Calu3 (cell line): Measurements from ENCODE around the gene CAMKMT. TPM values are rescaled to one million over a fixed set of nuclear protein-coding genes. Genes with fewer than 3 reads are reported as not detected.

Experiments used
- BruUV-seq: library from RNA; stranded (reverse); fragments of 400-500 nt; replicated peaks from 2 replicates; lab custom pipeline; 2021; lab: Mats Ljungman, UMichigan
- CTCF ChIA-PET: fragments of 300-600 bp; sonication (Branson Sonifier 250); formaldehyde crosslinking; loops from one replicate; lab custom pipeline; 2022; ENCODE audit warnings: antibody characterized with exemption; lab: Charles Lee
- DNase-seq: peaks from one replicate; pipeline ENCODE4 v3.0.0; 2022
- H3K27ac Mint-ChIP-seq: one replicate; pipeline ENCODE4 v1.8.0; 2022; ENCODE audit warnings: mixed read lengths; ENCODE audit not compliant: unreplicated experiment
- H3K27me3 Mint-ChIP-seq: one replicate; pipeline ENCODE4 v1.8.0; 2022; ENCODE audit warnings: mixed read lengths; ENCODE audit not compliant: unreplicated experiment
- H3K36me3 Mint-ChIP-seq: one replicate; pipeline ENCODE4 v1.8.0; 2022; ENCODE audit warnings: mild to moderate bottlenecking, moderate library complexity, mixed read lengths; ENCODE audit not compliant: insufficient read depth, unreplicated experiment
- H3K4me1 Mint-ChIP-seq: one replicate; pipeline ENCODE4 v1.8.0; 2022; ENCODE audit warnings: mild to moderate bottlenecking, low read depth, mixed read lengths; ENCODE audit not compliant: unreplicated experiment
- H3K4me3 Mint-ChIP-seq: one replicate; pipeline ENCODE4 v1.8.0; 2022; ENCODE audit warnings: mild to moderate bottlenecking, low read depth, moderate library complexity, mixed read lengths; ENCODE audit not compliant: unreplicated experiment
- H3K9me3 Mint-ChIP-seq: one replicate; pipeline ENCODE4 v1.8.0; 2022; ENCODE audit warnings: low read depth, mixed read lengths; ENCODE audit not compliant: unreplicated experiment
- CTCF ChIP-seq: fragments of 200-600 bp; IDR thresholded peaks from one replicate; pipeline ENCODE4 v1.8.0; 2022; ENCODE audit warnings: antibody characterized with exemption; ENCODE audit not compliant: unreplicated experiment
- intact Hi-C: fragments of 100-400 bp; cut with micrococcal nuclease; formaldehyde crosslinking; loops from one replicate; pipeline ENCODE4 v1.10.0; 2022; ENCODE audit not compliant: unreplicated experiment
- total RNA-seq: library from RNA; stranded (reverse); gene quantifications from 2 replicates; pipeline ENCODE4 v1.2.3, GENCODE V29; 2022

The CAMKMT gene
- total RNA-seq, 1 experiment from 2014 or later, result 20.6 TPM

- TF ChIP-seq CTCF, result no peak
- Mint-ChIP-seq H3K9me3 (no peaks in the 10 kb centered on the region), H3K4me3 (no peak overlapping the region), H3K4me1 (peaks cover 15% of the 10 kb centered on the region), H3K27ac (no peak overlapping the region), H3K27me3 (no peaks in the 10 kb centered on the region), H3K36me3 (peaks cover 28% of the 10 kb centered on the region)
- no TSS peak for BruUV-seq
- no peak for DNase-seq
- CTCF ChIA-PET, result no interaction called here
- intact Hi-C loops, result no loop called here
Observed at GRCh38 chr2:44321360-44321759, 40.4 kb upstream of the CAMKMT start.

DNA sequence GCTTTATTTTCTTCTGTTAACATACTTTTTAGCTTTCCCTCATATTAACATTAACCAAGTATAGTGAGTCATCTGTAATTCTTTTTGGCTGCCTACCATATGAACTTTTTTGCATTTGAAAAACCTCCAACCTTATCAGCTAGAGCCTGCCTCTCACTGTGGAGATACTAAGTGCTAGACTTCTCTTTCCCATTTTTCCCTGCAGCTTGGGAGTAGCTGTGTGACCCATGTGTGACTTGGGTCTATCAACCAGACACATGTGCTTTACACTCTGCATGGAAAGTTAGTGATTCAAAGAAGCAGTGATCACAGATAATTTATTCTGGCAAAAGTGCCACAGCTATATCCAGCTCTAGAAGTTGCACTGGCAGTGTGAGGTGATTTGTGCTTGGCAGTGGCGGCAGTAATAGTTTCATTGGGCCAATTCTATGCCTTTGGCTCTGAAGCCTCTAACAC is 36.7 kb upstream of the CAMKMT start:
- CTCF ChIA-PET, result interaction anchor here (1.0 kb wide), 1 partner anchor 281 kb away, joined by 3 read pairs; no protein-coding TSS in a partner anchor
- intact Hi-C loops, result no loop called here
- Mint-ChIP-seq H3K4me1 (peaks cover 15% of the 10 kb centered on the region), H3K27ac (peak overlapping the region; percentile 36), H3K27me3 (no peaks in the 10 kb centered on the region), H3K4me3 (peak overlapping the region; percentile 39), H3K36me3 (peaks cover 52% of the 10 kb centered on the region), H3K9me3 (no peaks in the 10 kb centered on the region)
- no peak for DNase-seq
- no peak for TF ChIP-seq CTCF
- no TSS peak for BruUV-seq

- intact Hi-C loops, result no loop called here
Observed at GRCh38 chr2:44325897-44326296, 35.9 kb upstream of the CAMKMT start.

DNA sequence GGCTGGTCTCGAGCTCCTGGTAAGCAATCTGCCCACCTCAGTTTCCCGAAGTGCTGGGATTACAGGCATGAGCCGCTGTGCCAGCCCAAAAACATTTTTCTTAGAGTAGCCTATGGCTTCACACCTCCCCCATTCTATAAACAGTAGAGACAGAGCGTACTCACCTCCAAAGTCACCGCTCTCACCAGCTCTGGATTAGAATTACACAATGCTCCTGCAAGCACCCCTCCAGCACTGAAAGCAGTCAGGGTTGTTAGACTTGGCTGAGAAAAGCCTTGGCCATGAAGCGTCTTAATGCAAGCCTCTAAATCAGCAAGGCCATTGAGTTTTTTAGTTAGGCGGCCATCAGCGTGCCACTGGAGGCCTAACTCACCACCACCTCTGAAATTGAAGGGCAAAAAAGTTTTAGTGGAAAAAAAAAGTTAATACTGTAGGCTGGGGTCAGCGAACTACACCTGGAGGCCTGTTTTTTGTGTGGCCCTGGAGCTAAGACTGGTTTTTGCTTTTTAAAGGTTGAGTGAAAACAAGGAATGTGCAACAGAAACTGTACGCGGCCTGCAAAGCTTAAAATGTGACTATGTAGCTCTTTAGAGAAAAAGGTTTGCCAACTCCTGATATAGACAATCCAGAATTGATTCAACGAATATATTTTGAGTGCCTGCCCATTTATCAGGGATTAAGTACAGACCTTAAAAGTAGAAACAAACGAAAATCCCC is 35.0 kb upstream of the CAMKMT start:
- no peak overlapping the region for H3K4me3 Mint-ChIP-seq

More at GRCh38 chr2:44325897-44326296, 35.9 kb upstream of the CAMKMT start:
- no TSS peak for BruUV-seq
- no peaks in the 10 kb centered on the region for H3K9me3 Mint-ChIP-seq
- H3K4me3 Mint-ChIP-seq, result no peak overlapping the region
- peaks cover 52% of the 10 kb centered on the region for H3K36me3 Mint-ChIP-seq
- H3K27me3 Mint-ChIP-seq, result no peaks in the 10 kb centered on the region
- CTCF ChIA-PET, result no interaction called here
- peaks cover 15% of the 10 kb centered on the region for H3K4me1 Mint-ChIP-seq
- TF ChIP-seq CTCF, result no peak
- H3K27ac Mint-ChIP-seq, result no peak overlapping the region
- DNase-seq, result no peak

More for the DNA sequence above, 35.0 kb upstream of the CAMKMT start:
- no TSS peak for BruUV-seq
- Mint-ChIP-seq H3K9me3 (no peaks in the 10 kb centered on the region), H3K27ac (no peak overlapping the region), H3K36me3 (peaks cover 54% of the 10 kb centered on the region), H3K27me3 (no peaks in the 10 kb centered on the region), H3K4me1 (peaks cover 15% of the 10 kb centered on the region)
- CTCF ChIA-PET, result no interaction called here
- TF ChIP-seq CTCF, result no peak
- intact Hi-C loops, result no loop called here
- no peak for DNase-seq
